Liver (tissue), 3 donors: ENCODE measurements around the gene TRERF1.

Experiments used
- ATF3 ChIP-seq: IDR thresholded peaks from 2 replicates; pipeline ENCODE4 v1.6.1; 2016; ENCODE audit warnings: antibody characterized with exemption
- GABPA ChIP-seq, 2 donors: IDR thresholded peaks in 1 of 2; conservative IDR thresholded peaks in 1 of 2; 2 replicates each; pipeline ENCODE4 v1.6.1; 2016; ENCODE audit warnings: antibody characterized with exemption in 2 of 2, mild to moderate bottlenecking in 1 of 2, moderate library complexity in 1 of 2
- MAX ChIP-seq: IDR thresholded peaks from 2 replicates; pipeline ENCODE4 v1.6.1; 2016; ENCODE audit warnings: antibody characterized with exemption
- RAD21 ChIP-seq, 2 donors: IDR thresholded peaks; 2 replicates each; pipeline ENCODE4 v1.6.1; 2016; ENCODE audit warnings: antibody characterized with exemption in 2 of 2, mild to moderate bottlenecking in 2 of 2
- REST ChIP-seq: IDR thresholded peaks from 2 replicates; pipeline ENCODE4 v1.6.1; 2016; ENCODE audit warnings: antibody characterized with exemption, mild to moderate bottlenecking
- TF ChIP-seq, protein P1 (sequence below): fragments of 150-350 bp; IDR thresholded peaks from 2 replicates; pipeline ENCODE4 v1.5.1; 2017; ENCODE audit warnings: improper control_type of control experiment, low read depth, low read length; ENCODE audit not compliant: missing input control
- donor health status: healthy.
- donor health status: healthy.

- TF ChIP-seq, protein P1, sequence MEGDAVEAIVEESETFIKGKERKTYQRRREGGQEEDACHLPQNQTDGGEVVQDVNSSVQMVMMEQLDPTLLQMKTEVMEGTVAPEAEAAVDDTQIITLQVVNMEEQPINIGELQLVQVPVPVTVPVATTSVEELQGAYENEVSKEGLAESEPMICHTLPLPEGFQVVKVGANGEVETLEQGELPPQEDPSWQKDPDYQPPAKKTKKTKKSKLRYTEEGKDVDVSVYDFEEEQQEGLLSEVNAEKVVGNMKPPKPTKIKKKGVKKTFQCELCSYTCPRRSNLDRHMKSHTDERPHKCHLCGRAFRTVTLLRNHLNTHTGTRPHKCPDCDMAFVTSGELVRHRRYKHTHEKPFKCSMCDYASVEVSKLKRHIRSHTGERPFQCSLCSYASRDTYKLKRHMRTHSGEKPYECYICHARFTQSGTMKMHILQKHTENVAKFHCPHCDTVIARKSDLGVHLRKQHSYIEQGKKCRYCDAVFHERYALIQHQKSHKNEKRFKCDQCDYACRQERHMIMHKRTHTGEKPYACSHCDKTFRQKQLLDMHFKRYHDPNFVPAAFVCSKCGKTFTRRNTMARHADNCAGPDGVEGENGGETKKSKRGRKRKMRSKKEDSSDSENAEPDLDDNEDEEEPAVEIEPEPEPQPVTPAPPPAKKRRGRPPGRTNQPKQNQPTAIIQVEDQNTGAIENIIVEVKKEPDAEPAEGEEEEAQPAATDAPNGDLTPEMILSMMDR = no peak
- TF ChIP-seq REST (no peak), MAX (no peak), GABPA (IDR thresholded peaks at IDR 0.05 in 1 of 2, conservative IDR thresholded peaks at IDR 0.05 in 1 of 2) (no peak), ATF3 (no peak), RAD21 (IDR thresholded peaks at IDR 0.05) (no peak)
These were observed 183.5 kb downstream of the TRERF1 start for GRCh38 chr6:42268016-42268834.
